ENCODE results near the gene PLD6.
"Not testable (repeated sequence)": the region's sequence is repeated elsewhere in the genome, so short reads cannot be mapped to it uniquely, and the experiment has no call there.

Gene PLD6

GRCh38 chr17:17201271-17201670 lies 4.9 kb downstream of the PLD6 start:
- DNase-seq: no peak

GRCh38 chr17:17200831-17201230 lies 5.3 kb downstream of the PLD6 start:
- no peak for DNase-seq

- no peak for DNase-seq
Measured at GRCh38 chr17:17200311-17200710, 5.8 kb downstream of the PLD6 start.

GRCh38 chr17:17198281-17198680 lies 7.9 kb downstream of the PLD6 start:
- no peak for DNase-seq

- no peak for DNase-seq
Measured at GRCh38 chr17:17196776-17197175, 9.4 kb downstream of the PLD6 start.

GRCh38 chr17:17195466-17195865 lies 10.7 kb downstream of the PLD6 start:
- DNase-seq: not testable (repeated sequence)

- peak in 1 of 56 donors; percentile 6 for DNase-seq
Measured at GRCh38 chr17:17191961-17192381, 14.2 kb downstream of the PLD6 start.

GRCh38 chr17:17191346-17191792 lies 14.8 kb downstream of the PLD6 start:
- no peak for DNase-seq

GRCh38 chr17:17190188-17190587 lies 15.9 kb downstream of the PLD6 start:
- no peak for DNase-seq

- no peak for DNase-seq
Measured at GRCh38 chr17:17189559-17189958, 16.6 kb downstream of the PLD6 start.

- DNase-seq: no peak
Measured at GRCh38 chr17:17188586-17188985, 17.5 kb downstream of the PLD6 start.

GRCh38 chr17:17186551-17187505 lies 19.3 kb downstream of the PLD6 start:
- no peak for DNase-seq

- no peak for DNase-seq
Measured at GRCh38 chr17:17186051-17186450, 20.1 kb downstream of the PLD6 start.

- DNase-seq: not testable (repeated sequence)
Measured at GRCh38 chr17:17184985-17185757, 21.0 kb downstream of the PLD6 start.

- DNase-seq: no peak
Measured at GRCh38 chr17:17183744-17184143, 22.4 kb downstream of the PLD6 start.

- DNase-seq: no peak
Measured at GRCh38 chr17:17182598-17183136, 23.5 kb downstream of the PLD6 start.

GRCh38 chr17:17181666-17182597 lies 24.2 kb downstream of the PLD6 start:
- DNase-seq: no peak

- no peak for DNase-seq
Measured at GRCh38 chr17:17180741-17181525, 25.2 kb downstream of the PLD6 start.

- DNase-seq: peak in 9 of 56 donors; percentile 6 to 28 (median 20)
Measured at GRCh38 chr17:17180141-17180603, 26.0 kb downstream of the PLD6 start.

GRCh38 chr17:17179371-17179827 lies 26.7 kb downstream of the PLD6 start:
- DNase-seq: no peak
